Astrocyte (in vitro differentiated cells and primary cell): ENCODE measurements around the gene DDOST. TPM values are rescaled to one million over a fixed set of nuclear protein-coding genes. Genes with fewer than 3 reads are reported as not detected.
A peak's percentile ranks its signal among the peaks of the same experiment; 100 is the strongest.

Source experiments
- DNase-seq: peaks from one replicate; pipeline ENCODE4 v3.0.0-alpha.2; 2010; ENCODE audit warnings: low read depth
- FAIRE-seq: peaks from 2 replicates; lab custom pipeline; 2011; peaks lifted over from hg19 to GRCh38; lab: Jason Lieb, UNC
- H2AFZ ChIP-seq: 2 replicates; pipeline ENCODE4 v1.6.0; 2012; ENCODE audit warnings: low read depth, low read length, inconsistent platforms
- H3K27ac ChIP-seq: 2 replicates; pipeline ENCODE4 v1.5.1; 2011; ENCODE audit warnings: low read depth, low read length, inconsistent platforms
- H3K27me3 ChIP-seq: 2 replicates; pipeline ENCODE4 v1.6.0; 2011; ENCODE audit warnings: low read length, inconsistent platforms; ENCODE audit not compliant: insufficient read depth
- H3K36me3 ChIP-seq: 2 replicates; pipeline ENCODE4 v1.5.1; 2011; ENCODE audit warnings: low read length, inconsistent platforms; ENCODE audit not compliant: insufficient read depth
- H3K4me1 ChIP-seq: 2 replicates; pipeline ENCODE4 v1.5.1; 2011; ENCODE audit warnings: low read length, inconsistent platforms; ENCODE audit not compliant: insufficient read depth
- H3K4me2 ChIP-seq: 2 replicates; pipeline ENCODE4 v1.6.0; 2012; ENCODE audit warnings: low read length, inconsistent platforms
- H3K4me3 ChIP-seq: 2 replicates; pipeline ENCODE4 v1.5.1; 2011; ENCODE audit warnings: low read depth, mild to moderate bottlenecking, low read length, inconsistent platforms; ENCODE audit not compliant: insufficient read depth
- H3K79me2 ChIP-seq: 2 replicates; pipeline ENCODE4 v1.6.0; 2012; ENCODE audit warnings: mild to moderate bottlenecking, low read length, inconsistent platforms; ENCODE audit not compliant: insufficient read depth
- H3K9ac ChIP-seq: 2 replicates; pipeline ENCODE4 v1.6.0; 2012; ENCODE audit warnings: mild to moderate bottlenecking, low read length, inconsistent platforms
- H3K9me3 ChIP-seq: 2 replicates; pipeline ENCODE4 v1.5.1; 2012; ENCODE audit warnings: low read depth, mild to moderate bottlenecking, low read length, inconsistent platforms; ENCODE audit not compliant: insufficient read depth
- H4K20me1 ChIP-seq: 2 replicates; pipeline ENCODE4 v1.6.0; 2012; ENCODE audit warnings: low read length, inconsistent platforms; ENCODE audit not compliant: insufficient read depth
- H3K27ac Mint-ChIP-seq: one replicate; pipeline ENCODE4 v1.8.0; 2021; ENCODE audit warnings: mild to moderate bottlenecking, mixed read lengths; ENCODE audit not compliant: unreplicated experiment
- H3K27me3 Mint-ChIP-seq: one replicate; pipeline ENCODE4 v1.8.0; 2021; ENCODE audit warnings: low read depth, mixed read lengths; ENCODE audit not compliant: unreplicated experiment
- H3K36me3 Mint-ChIP-seq: one replicate; pipeline ENCODE4 v1.8.0; 2021; ENCODE audit warnings: low read depth, mixed read lengths; ENCODE audit not compliant: unreplicated experiment
- H3K4me1 Mint-ChIP-seq: one replicate; pipeline ENCODE4 v1.8.0; 2021; ENCODE audit warnings: low read depth, mixed read lengths; ENCODE audit not compliant: unreplicated experiment
- H3K4me3 Mint-ChIP-seq: one replicate; pipeline ENCODE4 v1.8.0; 2021; ENCODE audit warnings: mild to moderate bottlenecking, moderate library complexity, mixed read lengths; ENCODE audit not compliant: unreplicated experiment
- H3K9me3 Mint-ChIP-seq: one replicate; pipeline ENCODE4 v1.8.0; 2021; ENCODE audit warnings: mild to moderate bottlenecking, mixed read lengths; ENCODE audit not compliant: unreplicated experiment
- CTCF ChIP-seq: IDR thresholded peaks from 2 replicates; pipeline ENCODE4 v1.5.1; 2011; ENCODE audit warnings: low read depth, mild to moderate bottlenecking, inconsistent platforms, low read length, moderate library complexity; ENCODE audit not compliant: insufficient read depth
- EZH2 ChIP-seq: IDR thresholded peaks from 2 replicates; pipeline ENCODE4 v1.6.1; 2012; ENCODE audit warnings: mild to moderate bottlenecking, low read length, inconsistent platforms; ENCODE audit not compliant: insufficient read depth
- total RNA-seq: library from RNA; stranded (reverse); gene quantifications from 2 replicates; pipeline ENCODE4 v1.2.1, GENCODE V29; 2021

DDOST gene
- total RNA-seq, 1 donor from 2014 or later = 327 TPM

GRCh38 chr1:20703124-20703756, 42.1 kb upstream of the DDOST start:
- no peaks in the 10 kb centered on the region for H3K9me3 Mint-ChIP-seq
- H3K4me2 ChIP-seq = no peak overlapping the region
- FAIRE-seq (no peak), DNase-seq (no peak)
- no peak overlapping the region for H3K27ac Mint-ChIP-seq
- H3K4me3 ChIP-seq = no peak overlapping the region
- no peak overlapping the region for H3K4me3 Mint-ChIP-seq
- no peaks in the 10 kb centered on the region for H4K20me1 ChIP-seq
- H3K27me3 Mint-ChIP-seq = peaks cover 2% of the 10 kb centered on the region
- no peaks in the 10 kb centered on the region for H3K27me3 ChIP-seq
- H3K79me2 ChIP-seq = no peaks in the 10 kb centered on the region
- TF ChIP-seq CTCF = no peak
- no peak for TF ChIP-seq EZH2
- H3K9ac ChIP-seq = no peak overlapping the region
- peaks cover 7% of the 10 kb centered on the region for H3K4me1 ChIP-seq
- peaks cover 21% of the 10 kb centered on the region for H3K4me1 Mint-ChIP-seq
- no peak overlapping the region for H3K27ac ChIP-seq
- peaks cover 3% of the 10 kb centered on the region for H3K36me3 Mint-ChIP-seq
- no peaks in the 10 kb centered on the region for H3K36me3 ChIP-seq
- no peak overlapping the region for H2AFZ ChIP-seq
- peaks cover 3% of the 10 kb centered on the region for H3K9me3 ChIP-seq

GRCh38 chr1:20702416-20702815, 41.2 kb upstream of the DDOST start:
- Mint-ChIP-seq H3K27ac (no peak overlapping the region), H3K27me3 (peaks cover 2% of the 10 kb centered on the region), H3K36me3 (peaks cover 3% of the 10 kb centered on the region), H3K9me3 (no peaks in the 10 kb centered on the region), H3K4me3 (no peak overlapping the region), H3K4me1 (peaks cover 22% of the 10 kb centered on the region)
- Histone ChIP-seq H3K27me3 (no peaks in the 10 kb centered on the region), H3K4me1 (peaks cover 16% of the 10 kb centered on the region), H3K9ac (no peak overlapping the region), H3K4me2 (no peak overlapping the region), H3K9me3 (no peaks in the 10 kb centered on the region), H3K79me2 (no peaks in the 10 kb centered on the region), H2AFZ (no peak overlapping the region), H3K36me3 (no peaks in the 10 kb centered on the region), H4K20me1 (no peaks in the 10 kb centered on the region), H3K27ac (no peak overlapping the region), H3K4me3 (no peak overlapping the region)
- FAIRE-seq (no peak), DNase-seq (no peak)
- TF ChIP-seq CTCF (peak; percentile 13), EZH2 (no peak)

GRCh38 chr1:20701847-20702246, 40.7 kb upstream of the DDOST start:
- no peaks in the 10 kb centered on the region for H4K20me1 ChIP-seq
- Mint-ChIP-seq H3K36me3 (peaks cover 1% of the 10 kb centered on the region), H3K4me3 (no peak overlapping the region), H3K9me3 (no peaks in the 10 kb centered on the region), H3K4me1 (peaks cover 21% of the 10 kb centered on the region), H3K27me3 (peaks cover 2% of the 10 kb centered on the region), H3K27ac (no peak overlapping the region)
- no peaks in the 10 kb centered on the region for H3K36me3 ChIP-seq
- no peaks in the 10 kb centered on the region for H3K79me2 ChIP-seq
- no peak overlapping the region for H2AFZ ChIP-seq
- H3K9me3 ChIP-seq = no peaks in the 10 kb centered on the region
- H3K27me3 ChIP-seq = no peaks in the 10 kb centered on the region
- H3K4me2 ChIP-seq = no peak overlapping the region
- H3K9ac ChIP-seq = no peak overlapping the region
- TF ChIP-seq EZH2 (no peak), CTCF (no peak)
- no peak for DNase-seq
- H3K4me1 ChIP-seq = peaks cover 21% of the 10 kb centered on the region
- H3K27ac ChIP-seq = no peak overlapping the region
- no peak overlapping the region for H3K4me3 ChIP-seq
- no peak for FAIRE-seq
